ENCODE results near the gene ALDOA. TPM values are rescaled to one million over a fixed set of nuclear protein-coding genes. Genes with fewer than 3 reads are reported as not detected.

Gene ALDOA
- total RNA-seq, 2 donors from 2014 or later, result 2,869 to 3,626 TPM

DNA sequence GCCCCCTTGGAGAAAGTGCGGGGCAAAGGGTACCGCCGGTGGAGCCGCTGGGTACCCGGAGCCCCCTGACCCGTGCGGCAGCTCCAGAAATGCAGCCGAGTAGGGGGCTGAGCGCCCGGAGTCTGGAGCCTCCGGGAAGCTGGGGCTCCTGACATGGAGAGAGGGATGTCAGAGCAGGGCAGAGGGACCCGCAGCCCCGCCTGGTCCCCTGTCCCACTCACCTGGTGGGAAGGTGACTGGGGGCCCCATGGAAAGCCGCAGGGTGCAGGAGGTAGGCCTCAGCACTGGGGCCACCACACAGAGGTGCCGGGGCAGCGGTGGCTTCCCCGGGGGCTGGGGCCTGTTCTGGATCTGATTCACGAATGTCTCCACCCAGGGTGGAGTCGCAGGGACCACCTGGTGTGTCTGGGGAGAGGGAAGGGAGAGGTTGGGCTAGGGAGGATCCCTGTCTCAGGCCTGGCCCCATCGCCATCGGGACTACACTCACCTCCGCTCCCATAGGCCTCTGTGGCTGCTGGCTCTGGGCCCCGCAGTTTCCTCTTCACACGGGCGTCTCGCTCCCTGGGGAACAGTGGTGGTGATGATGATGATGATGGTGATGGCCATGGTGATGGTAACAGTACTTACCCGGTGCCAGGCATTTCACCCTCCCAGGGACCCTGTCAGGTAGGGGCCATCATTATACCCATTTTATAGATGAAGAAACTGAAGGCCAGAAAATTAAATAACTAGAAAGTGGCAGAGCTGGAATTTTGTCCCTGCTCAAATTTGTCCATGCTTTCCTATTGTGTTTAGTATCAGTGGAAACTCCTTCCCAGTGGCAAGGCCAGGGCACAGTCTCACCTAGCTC, 21.0 kb downstream of the ALDOA start:
- H3K27ac ChIP-seq, result no peak overlapping the region

DNA sequence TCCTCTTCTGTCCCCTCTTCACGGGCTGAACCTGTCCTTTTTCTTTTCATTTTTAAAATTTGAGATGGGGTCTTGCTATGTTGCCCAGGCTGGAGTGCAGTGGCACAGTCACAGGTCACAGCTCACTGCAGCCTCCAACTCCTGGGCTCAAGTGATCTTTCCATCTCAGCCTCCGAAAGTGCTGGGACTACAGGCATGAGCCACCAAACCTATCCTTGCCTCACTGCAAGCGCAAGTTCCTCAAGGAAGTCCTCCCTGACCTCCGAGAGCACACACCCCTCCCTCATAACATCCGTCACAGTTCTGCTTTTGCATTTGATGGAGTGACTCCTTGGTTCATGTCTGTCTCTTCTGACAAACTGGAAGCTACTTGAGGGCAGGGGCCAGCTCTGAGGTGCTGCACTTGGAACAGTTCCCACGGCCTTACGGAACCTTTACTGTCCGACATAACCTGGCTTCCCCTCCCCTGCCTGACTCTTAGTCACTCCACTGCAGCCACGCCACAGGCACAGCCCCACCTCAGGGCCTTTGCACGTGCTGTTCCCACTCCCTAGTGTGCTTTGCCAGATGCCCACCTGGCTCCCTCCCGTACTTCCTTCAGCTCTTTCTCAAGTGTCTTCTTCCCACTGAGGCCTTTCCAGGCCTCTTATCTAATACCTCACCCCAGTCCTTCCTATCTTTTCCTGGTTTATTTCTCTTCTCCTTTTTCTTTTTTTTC, 21.8 kb downstream of the ALDOA start:
- TF ChIP-seq CTCF (IDR thresholded peaks at IDR 0.05), result no peak
- no peak for DNase-seq (ENCODE audit: low spot score)
- Histone ChIP-seq H3K36me3 (peaks cover 33% of the 10 kb centered on the region), H3K27me3 (no peaks in the 10 kb centered on the region), H3K4me1 (peaks cover 0 to 25% of the 10 kb centered on the region in 2 donors), H3K4me3 (no peak overlapping the region), H3K27ac (no peak overlapping the region), H3K9me3 (no peaks in the 10 kb centered on the region)

More for the DNA sequence above, 21.0 kb downstream of the ALDOA start:
- no peak for TF ChIP-seq CTCF (IDR thresholded peaks at IDR 0.05)
- peaks cover 40% of the 10 kb centered on the region for H3K36me3 ChIP-seq
- H3K9me3 ChIP-seq, result no peaks in the 10 kb centered on the region
- no peak for DNase-seq (ENCODE audit: low spot score)
- peaks cover 0 to 19% of the 10 kb centered on the region in 2 donors for H3K4me1 ChIP-seq
- no peaks in the 10 kb centered on the region for H3K27me3 ChIP-seq
- H3K4me3 ChIP-seq, result no peak overlapping the region

DNA sequence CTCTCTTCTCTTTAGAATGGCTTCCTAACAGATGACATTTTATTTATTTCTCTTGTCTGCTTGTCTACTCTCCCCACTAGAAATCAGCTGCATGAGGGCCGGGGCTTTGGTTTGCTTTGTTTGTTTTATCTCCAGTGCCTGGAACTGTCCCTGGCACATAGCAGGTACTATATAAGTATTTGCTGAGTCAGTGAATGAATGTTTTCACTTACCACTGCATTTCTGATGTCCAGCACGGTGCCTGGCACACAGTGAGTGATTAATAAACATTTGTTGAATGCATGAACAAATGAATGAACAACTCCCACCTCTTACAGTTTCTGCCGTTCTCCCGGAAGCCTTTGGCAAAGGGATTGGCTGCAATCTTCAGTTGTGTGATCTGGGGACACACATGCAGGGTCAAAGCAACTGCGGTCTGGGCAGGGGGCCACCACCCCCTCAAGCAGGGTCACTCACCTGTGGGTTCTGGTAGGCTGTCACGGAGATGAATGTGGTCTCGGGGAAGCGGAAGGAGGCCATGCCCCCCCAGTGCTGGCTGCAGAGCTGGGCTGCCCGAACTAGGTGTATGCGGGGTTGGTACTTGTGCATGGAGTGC, 22.8 kb downstream of the ALDOA start:
- H3K4me1 ChIP-seq, result peaks cover 0 to 35% of the 10 kb centered on the region in 2 donors
- peaks cover 25% of the 10 kb centered on the region for H3K36me3 ChIP-seq
- DNase-seq (ENCODE audit: low spot score), result no peak
- H3K27ac ChIP-seq, result no peak overlapping the region
- H3K9me3 ChIP-seq, result no peaks in the 10 kb centered on the region
- H3K4me3 ChIP-seq, result no peak overlapping the region
- no peaks in the 10 kb centered on the region for H3K27me3 ChIP-seq
- no peak for TF ChIP-seq CTCF (IDR thresholded peaks at IDR 0.05)

GRCh38 chr16:30088832-30089624, 23.5 kb downstream of the ALDOA start:
- H3K4me3 ChIP-seq, result no peak overlapping the region
- no peak for DNase-seq (ENCODE audit: low spot score)
- no peak overlapping the region for H3K27ac ChIP-seq
- H3K36me3 ChIP-seq, result peaks cover 25% of the 10 kb centered on the region
- peaks cover 0 to 36% of the 10 kb centered on the region in 2 donors for H3K4me1 ChIP-seq
- no peaks in the 10 kb centered on the region for H3K9me3 ChIP-seq
- no peak for TF ChIP-seq CTCF (IDR thresholded peaks at IDR 0.05)
- H3K27me3 ChIP-seq, result no peaks in the 10 kb centered on the region

DNA sequence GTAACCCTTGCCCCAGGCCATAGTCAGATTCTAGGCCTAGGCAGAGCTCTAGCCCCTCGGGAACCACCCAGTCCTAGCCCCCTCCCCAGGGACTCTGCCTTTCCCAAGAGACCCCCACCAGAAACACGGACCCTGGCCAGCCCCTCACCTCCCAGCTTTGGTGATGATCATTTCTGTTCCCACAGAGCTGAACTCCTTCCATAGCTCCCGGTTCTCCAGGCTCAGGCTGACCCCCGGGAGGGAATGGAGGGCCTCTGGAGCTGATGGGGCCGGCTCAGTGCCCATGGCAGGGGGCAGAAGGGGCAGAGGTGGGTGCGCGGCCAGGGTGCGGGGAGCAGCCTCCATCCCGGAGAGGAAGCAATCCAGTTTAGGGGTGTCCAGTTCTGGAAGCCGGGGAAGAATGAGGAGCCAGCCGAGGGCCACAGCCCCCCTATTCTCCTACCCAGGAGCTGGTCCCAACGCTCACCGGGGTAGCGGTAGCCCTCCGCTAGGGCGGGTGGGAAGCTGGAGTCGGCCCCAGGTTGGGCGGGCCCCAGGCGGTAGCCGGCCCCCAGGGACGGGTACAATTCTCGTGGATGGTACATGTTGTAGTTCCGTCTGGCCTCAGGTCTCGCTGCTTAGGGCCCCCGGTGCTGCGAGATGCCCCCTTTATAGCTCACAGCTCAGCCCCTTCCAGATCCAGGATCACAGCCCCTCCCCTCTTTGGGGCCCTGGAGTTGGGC, 25.2 kb downstream of the ALDOA start:
- Histone ChIP-seq H3K4me1 (peaks cover 0 to 41% of the 10 kb centered on the region in 2 donors), H3K27me3 (no peaks in the 10 kb centered on the region), H3K27ac (peak overlapping the region; percentile 85 to 87), H3K36me3 (peaks cover 19% of the 10 kb centered on the region), H3K9me3 (no peaks in the 10 kb centered on the region), H3K4me3 (peak overlapping the region; percentile 36 to 59)
- DNase-seq (ENCODE audit: low spot score), result no peak
- TF ChIP-seq CTCF (IDR thresholded peaks at IDR 0.05), result no peak

All from right atrium auricular region (tissue), 2 donors.